ENCODE data around the gene KIF3A. TPM values are rescaled to one million over a fixed set of nuclear protein-coding genes. Genes with fewer than 3 reads are reported as not detected.

Gene KIF3A
- total RNA-seq, 1 donor = 12.7 TPM

GRCh38 chr5:132714456-132715307 is 22.7 kb downstream of the KIF3A start:
- no peaks in the 10 kb centered on the region for H3K27me3 ChIP-seq (ENCODE audit: insufficient read depth, low read length)
- H3K4me3 ChIP-seq (ENCODE audit: insufficient read depth, low read length) = no peak overlapping the region
- H3K4me2 ChIP-seq (ENCODE audit: insufficient read depth, low read length) = peak overlapping the region; percentile 43
- H3K9me3 ChIP-seq (ENCODE audit: low read depth, low read length) = no peaks in the 10 kb centered on the region
- H3K27ac ChIP-seq (ENCODE audit: low read depth, low read length) = no peak overlapping the region
- no peaks in the 10 kb centered on the region for H4K20me1 ChIP-seq (ENCODE audit: insufficient read depth, low read length)
- no peaks in the 10 kb centered on the region for H3K4me1 ChIP-seq (ENCODE audit: insufficient read depth, low read length)
- no peaks in the 10 kb centered on the region for H3K79me2 ChIP-seq (ENCODE audit: insufficient read depth, low read length)
- peak; percentile 53 for TF ChIP-seq CTCF (IDR thresholded peaks at IDR 0.05; ENCODE audit: extremely low read depth, low read depth, low read length)
- no peaks in the 10 kb centered on the region for H3K36me3 ChIP-seq (ENCODE audit: insufficient read depth, low read length)
- no peak for DNase-seq (ENCODE audit: insufficient read length, low spot score, missing footprints)
- no peak overlapping the region for H2AFZ ChIP-seq (ENCODE audit: low read length)

GRCh38 chr5:132708645-132709044 is 28.7 kb downstream of the KIF3A start:
- H3K27ac ChIP-seq (ENCODE audit: low read depth, low read length) = no peak overlapping the region
- no peak overlapping the region for H2AFZ ChIP-seq (ENCODE audit: low read length)
- no peaks in the 10 kb centered on the region for H4K20me1 ChIP-seq (ENCODE audit: insufficient read depth, low read length)
- H3K79me2 ChIP-seq (ENCODE audit: insufficient read depth, low read length) = no peaks in the 10 kb centered on the region
- H3K4me1 ChIP-seq (ENCODE audit: insufficient read depth, low read length) = peaks cover 3% of the 10 kb centered on the region
- H3K27me3 ChIP-seq (ENCODE audit: insufficient read depth, low read length) = no peaks in the 10 kb centered on the region
- no peak overlapping the region for H3K4me3 ChIP-seq (ENCODE audit: insufficient read depth, low read length)
- no peaks in the 10 kb centered on the region for H3K36me3 ChIP-seq (ENCODE audit: insufficient read depth, low read length)
- no peak for DNase-seq (ENCODE audit: insufficient read length, low spot score, missing footprints)
- no peaks in the 10 kb centered on the region for H3K9me3 ChIP-seq (ENCODE audit: low read depth, low read length)
- H3K4me2 ChIP-seq (ENCODE audit: insufficient read depth, low read length) = no peak overlapping the region
- TF ChIP-seq CTCF (IDR thresholded peaks at IDR 0.05; ENCODE audit: extremely low read depth, low read depth, low read length) = no peak

GRCh38 chr5:132704875-132705274 is 32.5 kb downstream of the KIF3A start:
- H3K27me3 ChIP-seq (ENCODE audit: insufficient read depth, low read length) = no peaks in the 10 kb centered on the region
- H2AFZ ChIP-seq (ENCODE audit: low read length) = no peak overlapping the region
- no peak overlapping the region for H3K4me3 ChIP-seq (ENCODE audit: insufficient read depth, low read length)
- no peak overlapping the region for H3K27ac ChIP-seq (ENCODE audit: low read depth, low read length)
- H3K79me2 ChIP-seq (ENCODE audit: insufficient read depth, low read length) = no peaks in the 10 kb centered on the region
- peak; percentile 15 for DNase-seq (ENCODE audit: insufficient read length, low spot score, missing footprints)
- no peak overlapping the region for H3K4me2 ChIP-seq (ENCODE audit: insufficient read depth, low read length)
- H3K9me3 ChIP-seq (ENCODE audit: low read depth, low read length) = no peaks in the 10 kb centered on the region
- no peak for TF ChIP-seq CTCF (IDR thresholded peaks at IDR 0.05; ENCODE audit: extremely low read depth, low read depth, low read length)
- H3K36me3 ChIP-seq (ENCODE audit: insufficient read depth, low read length) = peaks cover 16% of the 10 kb centered on the region
- no peaks in the 10 kb centered on the region for H4K20me1 ChIP-seq (ENCODE audit: insufficient read depth, low read length)
- H3K4me1 ChIP-seq (ENCODE audit: insufficient read depth, low read length) = peaks cover 3% of the 10 kb centered on the region

GRCh38 chr5:132695956-132696355 is 41.4 kb downstream of the KIF3A start:
- Histone ChIP-seq H3K9me3 (ENCODE audit: low read depth, low read length) (no peaks in the 10 kb centered on the region), H3K4me2 (ENCODE audit: insufficient read depth, low read length) (no peak overlapping the region)

More at GRCh38 chr5:132695956-132696355, 41.4 kb downstream of the KIF3A start:
- no peak overlapping the region for H3K4me3 ChIP-seq (ENCODE audit: insufficient read depth, low read length)
- no peak for DNase-seq (ENCODE audit: insufficient read length, low spot score, missing footprints)
- H3K27me3 ChIP-seq (ENCODE audit: insufficient read depth, low read length) = no peaks in the 10 kb centered on the region
- peaks cover 11% of the 10 kb centered on the region for H3K36me3 ChIP-seq (ENCODE audit: insufficient read depth, low read length)
- TF ChIP-seq CTCF (IDR thresholded peaks at IDR 0.05; ENCODE audit: extremely low read depth, low read depth, low read length) = no peak
- no peak overlapping the region for H3K27ac ChIP-seq (ENCODE audit: low read depth, low read length)
- H3K79me2 ChIP-seq (ENCODE audit: insufficient read depth, low read length) = no peaks in the 10 kb centered on the region
- no peak overlapping the region for H2AFZ ChIP-seq (ENCODE audit: low read length)
- H3K4me1 ChIP-seq (ENCODE audit: insufficient read depth, low read length) = no peaks in the 10 kb centered on the region
- H4K20me1 ChIP-seq (ENCODE audit: insufficient read depth, low read length) = no peaks in the 10 kb centered on the region

Data from osteoblast (primary cell).